Inferior parietal cortex (tissue), 1 donor: ENCODE results near the gene ENTREP1.
"Not testable (repeated sequence)": the region's sequence is repeated elsewhere in the genome, so short reads cannot be mapped to it uniquely, and the experiment has no call there.

Experiments used
- DNase-seq: peaks from one replicate; pipeline ENCODE4 v3.0.0-alpha.2; 2016; ENCODE audit errors: extremely low spot score

The ENTREP1 gene

DNA sequence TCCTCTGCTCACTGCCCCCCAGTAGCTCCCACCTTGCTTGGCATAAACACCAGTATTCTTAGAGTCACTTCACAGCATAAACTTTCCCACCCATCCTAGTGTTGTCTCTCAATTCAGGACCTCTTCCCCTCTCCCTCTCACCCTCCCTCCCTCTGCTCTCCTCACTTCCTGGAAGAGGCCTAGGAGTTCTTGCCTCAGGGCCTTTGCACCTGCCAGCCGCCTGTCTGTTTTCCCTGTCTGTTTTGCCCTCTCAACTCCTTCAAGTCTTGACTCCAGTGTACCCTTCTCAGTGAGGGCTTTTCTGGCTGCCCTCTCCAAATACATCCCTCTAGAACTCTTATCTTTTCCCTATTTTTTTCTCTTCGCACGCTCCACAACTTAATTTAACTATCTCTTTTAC lies 86.2 kb downstream of the ENTREP1 start:
- DNase-seq, result no peak

- DNase-seq, result no peak
Measured at GRCh38 chr9:69411931-69412740, 87.1 kb downstream of the ENTREP1 start.

GRCh38 chr9:69412741-69413150 lies 87.7 kb downstream of the ENTREP1 start:
- DNase-seq, result peak; percentile 50

- no peak for DNase-seq
Measured at GRCh38 chr9:69420611-69421270, 95.7 kb downstream of the ENTREP1 start.

DNA sequence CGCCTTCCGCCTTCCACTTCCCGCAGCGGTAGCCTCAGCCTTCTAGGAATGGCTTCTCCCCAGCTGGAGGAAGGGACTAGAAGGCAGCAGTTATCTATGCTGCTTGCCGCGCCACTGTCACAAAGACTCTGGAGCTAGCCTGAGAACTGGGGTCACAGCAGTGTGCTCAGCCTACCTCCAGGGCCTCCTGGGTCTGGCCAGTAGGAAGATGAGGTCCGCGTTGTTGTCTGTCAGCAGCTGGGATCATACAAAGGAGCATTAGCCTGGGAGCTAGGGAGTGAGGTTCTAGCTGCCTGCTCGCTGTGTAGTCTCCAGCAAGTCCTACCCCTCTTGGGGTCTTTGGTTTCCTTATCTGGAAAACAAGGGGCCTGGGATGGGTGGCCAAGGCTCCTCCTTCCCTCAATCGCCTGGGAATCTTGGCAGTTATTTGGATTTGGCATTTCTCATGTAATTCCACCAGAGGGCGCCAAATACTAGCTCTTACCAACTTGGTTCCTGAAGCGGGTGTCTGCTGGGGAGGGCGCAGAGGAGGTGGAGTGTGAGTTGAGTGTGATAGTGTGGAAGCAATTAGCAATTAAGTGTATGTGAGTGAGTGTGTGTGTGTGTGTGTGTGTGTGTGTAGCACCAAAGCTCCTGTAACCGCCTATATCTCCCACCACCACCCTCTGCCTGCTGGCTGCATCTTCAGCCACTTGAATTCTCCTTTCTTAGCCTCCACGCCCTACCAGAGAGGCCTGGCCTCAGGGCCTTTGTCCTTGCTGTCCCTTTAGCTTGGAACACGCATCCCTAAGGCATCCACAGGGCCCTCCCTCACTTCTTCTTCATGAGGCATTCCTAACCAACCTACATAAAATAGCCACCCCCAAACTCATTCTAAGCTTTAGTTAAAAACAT lies 97.1 kb downstream of the ENTREP1 start:
- DNase-seq, result peak; percentile 92

GRCh38 chr9:69425136-69425801 lies 100.3 kb downstream of the ENTREP1 start:
- DNase-seq, result no peak

DNA sequence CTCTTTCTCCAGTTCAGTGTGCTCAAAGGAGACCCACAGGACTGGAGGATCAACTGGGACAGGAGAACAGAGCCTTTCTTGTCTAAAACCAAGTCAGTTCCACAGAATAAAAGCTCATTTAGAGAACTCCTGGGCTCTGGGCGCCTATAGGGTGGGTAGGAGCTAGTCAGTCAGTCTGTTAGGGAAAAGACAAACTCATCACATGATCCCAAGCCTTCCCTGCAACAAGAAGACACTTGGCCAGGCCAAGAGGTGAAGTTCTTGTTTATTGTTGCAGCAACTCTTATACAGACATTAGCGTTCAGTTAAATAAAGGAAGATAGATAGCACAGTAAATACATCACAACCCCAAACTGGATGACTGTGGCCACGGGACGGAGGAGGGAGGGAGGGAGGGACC lies 102.3 kb downstream of the ENTREP1 start:
- peak; percentile 50 for DNase-seq

DNA sequence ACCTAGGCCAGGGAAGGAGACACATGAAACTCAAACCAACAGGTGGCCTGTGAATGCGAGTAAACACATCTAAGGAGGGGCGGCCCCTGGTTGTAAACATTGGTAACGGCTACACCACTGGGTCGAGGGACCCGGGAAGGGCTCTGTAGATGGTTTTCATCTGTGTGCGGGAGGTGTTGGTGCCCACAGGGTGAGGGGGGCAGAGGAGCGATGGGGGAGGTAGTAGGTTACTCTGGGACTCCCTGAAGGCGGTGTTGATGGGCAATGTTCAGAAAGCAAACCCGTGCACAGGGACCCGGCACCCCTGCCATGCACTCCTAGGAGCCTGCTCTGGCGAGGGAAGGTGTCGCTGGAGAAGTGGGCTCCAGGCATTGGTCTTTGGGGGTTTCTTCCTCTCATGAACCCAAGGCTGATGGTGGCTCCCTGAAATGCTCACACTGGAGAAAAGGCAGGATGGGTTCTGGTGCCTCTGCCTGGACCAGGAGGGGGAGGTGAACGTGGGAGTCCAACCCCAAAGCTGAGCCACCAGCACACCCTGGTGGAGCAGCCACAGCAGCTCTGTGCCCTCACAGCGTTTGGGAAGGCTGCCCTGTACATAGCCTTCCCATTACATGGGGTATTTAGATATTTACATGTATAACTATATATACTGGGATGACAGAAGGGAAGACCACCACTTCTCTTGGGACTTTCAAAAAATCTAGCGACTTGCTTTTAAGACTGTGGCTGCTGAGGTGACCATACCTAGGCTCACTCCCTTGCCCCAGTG lies 103.2 kb downstream of the ENTREP1 start:
- no peak for DNase-seq

DNA sequence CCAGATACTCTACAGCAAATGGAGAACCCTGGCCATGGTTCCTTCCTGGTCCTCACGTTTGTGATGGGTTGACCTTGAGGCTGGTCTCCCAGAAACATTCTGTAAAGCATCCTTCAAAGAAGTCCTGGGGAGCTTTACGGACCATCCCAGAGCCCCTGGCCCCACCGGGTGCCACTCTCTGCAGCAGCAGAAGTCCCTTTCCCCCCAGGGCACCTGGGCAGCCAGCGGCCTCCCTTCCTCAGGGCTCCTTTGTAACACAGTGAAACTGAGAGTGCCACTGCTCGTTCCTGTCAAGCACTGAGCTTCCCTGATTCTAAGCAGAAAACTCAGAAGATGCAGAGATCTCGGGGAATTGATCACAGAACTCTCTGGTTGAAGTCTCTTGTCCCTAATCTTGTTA lies 104.3 kb downstream of the ENTREP1 start:
- DNase-seq, result no peak

- DNase-seq, result no peak
Measured at GRCh38 chr9:69430206-69430605, 105.2 kb downstream of the ENTREP1 start.

DNA sequence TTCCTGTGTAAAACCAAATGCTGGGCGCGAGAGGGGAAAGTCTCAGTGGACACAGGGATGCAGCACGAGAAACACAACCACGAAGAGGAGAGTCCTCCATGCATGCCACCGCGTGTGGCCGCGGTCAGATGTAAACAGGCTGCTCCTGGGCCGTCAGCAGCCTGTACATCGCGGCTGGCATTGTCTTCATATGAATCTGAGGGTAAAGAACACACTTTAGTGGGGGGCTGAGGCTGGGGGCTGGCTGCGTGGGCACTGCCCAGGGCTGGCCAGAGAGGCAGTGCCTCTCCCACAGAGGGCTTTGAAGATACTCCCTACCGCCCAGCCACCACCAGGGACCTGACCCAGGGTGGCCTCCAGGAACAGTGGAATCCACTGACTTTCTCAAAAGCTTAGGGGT lies 106.2 kb downstream of the ENTREP1 start:
- no peak for DNase-seq

- DNase-seq, result no peak
Measured at GRCh38 chr9:69431777-69432176, 106.8 kb downstream of the ENTREP1 start.

DNA sequence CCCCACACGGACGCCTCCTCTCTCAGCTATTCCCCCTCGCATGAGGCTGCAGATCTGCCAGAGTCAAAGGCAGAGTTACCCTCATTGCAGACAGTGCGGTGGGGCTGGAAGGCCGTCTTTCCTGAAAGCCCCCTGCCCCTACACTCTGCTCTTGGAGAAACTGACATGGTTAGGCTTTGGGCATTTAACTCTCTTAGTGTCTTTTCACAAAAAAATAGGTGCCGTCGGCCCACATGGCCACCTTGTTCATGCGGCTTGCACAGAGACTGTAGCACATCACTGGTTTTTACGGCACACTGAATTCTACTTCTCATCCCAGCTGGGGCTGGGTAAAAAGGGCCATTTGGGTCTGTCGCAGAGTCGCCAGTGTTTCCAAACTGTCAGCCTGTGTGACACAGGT lies 107.6 kb downstream of the ENTREP1 start:
- DNase-seq, result no peak

DNA sequence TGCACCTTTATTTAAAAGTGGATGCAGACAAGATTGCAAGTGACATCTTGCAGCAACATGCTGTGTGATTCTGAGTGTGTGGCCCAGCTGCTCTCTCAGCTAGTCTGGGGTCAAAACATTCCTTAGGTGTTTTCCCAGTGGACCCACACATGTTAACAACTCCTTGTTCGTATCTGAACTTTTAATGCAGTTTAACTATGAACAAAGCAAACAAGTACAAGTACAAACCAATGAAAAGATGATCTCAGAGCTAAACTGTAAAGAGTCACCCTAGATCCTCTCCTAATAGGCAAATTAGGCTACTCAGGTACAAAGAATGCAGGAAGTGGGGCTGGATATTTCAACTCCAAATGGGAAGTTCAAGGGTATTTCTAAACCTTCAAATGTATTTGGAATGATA lies 108.4 kb downstream of the ENTREP1 start:
- no peak for DNase-seq

- no peak for DNase-seq
Measured at GRCh38 chr9:69433968-69434367, 109.0 kb downstream of the ENTREP1 start.

DNA sequence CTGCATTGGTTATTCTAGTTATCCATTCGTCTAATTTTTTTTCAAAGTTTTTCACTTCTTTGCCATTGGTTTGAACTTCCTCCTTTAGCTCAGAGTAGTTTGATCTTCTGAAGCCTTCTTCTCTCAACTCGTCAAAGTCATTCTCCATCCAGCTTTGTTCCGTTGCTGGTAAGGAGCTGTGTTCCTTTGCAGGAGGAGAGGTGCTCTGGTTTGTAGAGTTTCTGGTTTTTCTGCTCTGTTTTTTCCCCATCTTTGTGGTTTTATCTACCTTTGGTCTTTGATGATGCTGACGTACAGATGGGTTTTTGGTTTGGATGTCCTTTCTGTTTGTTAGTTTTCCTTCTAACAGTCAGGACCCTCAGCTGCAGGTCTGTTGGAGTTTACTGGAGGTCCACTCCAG lies 114.6 kb downstream of the ENTREP1 start:
- not testable (repeated sequence) for DNase-seq

GRCh38 chr9:69440254-69440955 lies 115.4 kb downstream of the ENTREP1 start:
- not testable (repeated sequence) for DNase-seq
